22Rv1 (cell line): ENCODE data around the gene FBXO2.
"Not testable (repeated sequence)": the region's sequence is repeated elsewhere in the genome, so short reads cannot be mapped to it uniquely, and the experiment has no call there.

ENCODE experiments used
- H3K27ac ChIP-seq: fragments of 450-650 bp; 2 replicates; pipeline ENCODE4 v1.5.1; 2017
- ZFX ChIP-seq: fragments of 450-650 bp; IDR thresholded peaks from 2 replicates; pipeline ENCODE4 v1.6.1; 2017; ENCODE audit warnings: antibody characterized with exemption, borderline replicate concordance
- TF ChIP-seq, protein P1 (sequence below): fragments of 450-650 bp; IDR thresholded peaks from 2 replicates; pipeline ENCODE4 v1.5.1; 2017; ENCODE audit warnings: mild to moderate bottlenecking

Gene FBXO2

DNA sequence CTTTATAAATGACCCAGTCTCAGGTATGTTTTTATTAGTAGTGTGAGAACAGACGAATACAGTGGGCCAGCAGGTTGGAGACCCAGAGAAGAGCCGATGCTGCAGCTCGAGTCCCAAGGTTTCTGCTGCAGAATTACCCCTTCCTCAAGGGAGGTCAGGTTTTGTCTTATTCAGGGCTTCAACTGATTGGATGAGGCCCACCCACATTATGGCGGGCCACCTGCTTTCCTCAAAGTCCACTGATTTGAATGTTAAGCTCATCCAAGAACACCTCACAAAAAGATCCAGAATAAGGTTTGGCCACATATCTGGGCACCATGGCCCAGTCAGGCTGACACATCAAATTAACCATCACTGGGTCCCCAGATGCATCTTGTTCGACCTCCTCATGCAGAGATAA lies 40.9 kb downstream of the FBXO2 start:
- H3K27ac ChIP-seq, result no peak overlapping the region
- TF ChIP-seq ZFX, result no peak
- TF ChIP-seq, protein P1, sequence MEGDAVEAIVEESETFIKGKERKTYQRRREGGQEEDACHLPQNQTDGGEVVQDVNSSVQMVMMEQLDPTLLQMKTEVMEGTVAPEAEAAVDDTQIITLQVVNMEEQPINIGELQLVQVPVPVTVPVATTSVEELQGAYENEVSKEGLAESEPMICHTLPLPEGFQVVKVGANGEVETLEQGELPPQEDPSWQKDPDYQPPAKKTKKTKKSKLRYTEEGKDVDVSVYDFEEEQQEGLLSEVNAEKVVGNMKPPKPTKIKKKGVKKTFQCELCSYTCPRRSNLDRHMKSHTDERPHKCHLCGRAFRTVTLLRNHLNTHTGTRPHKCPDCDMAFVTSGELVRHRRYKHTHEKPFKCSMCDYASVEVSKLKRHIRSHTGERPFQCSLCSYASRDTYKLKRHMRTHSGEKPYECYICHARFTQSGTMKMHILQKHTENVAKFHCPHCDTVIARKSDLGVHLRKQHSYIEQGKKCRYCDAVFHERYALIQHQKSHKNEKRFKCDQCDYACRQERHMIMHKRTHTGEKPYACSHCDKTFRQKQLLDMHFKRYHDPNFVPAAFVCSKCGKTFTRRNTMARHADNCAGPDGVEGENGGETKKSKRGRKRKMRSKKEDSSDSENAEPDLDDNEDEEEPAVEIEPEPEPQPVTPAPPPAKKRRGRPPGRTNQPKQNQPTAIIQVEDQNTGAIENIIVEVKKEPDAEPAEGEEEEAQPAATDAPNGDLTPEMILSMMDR, result no peak

DNA sequence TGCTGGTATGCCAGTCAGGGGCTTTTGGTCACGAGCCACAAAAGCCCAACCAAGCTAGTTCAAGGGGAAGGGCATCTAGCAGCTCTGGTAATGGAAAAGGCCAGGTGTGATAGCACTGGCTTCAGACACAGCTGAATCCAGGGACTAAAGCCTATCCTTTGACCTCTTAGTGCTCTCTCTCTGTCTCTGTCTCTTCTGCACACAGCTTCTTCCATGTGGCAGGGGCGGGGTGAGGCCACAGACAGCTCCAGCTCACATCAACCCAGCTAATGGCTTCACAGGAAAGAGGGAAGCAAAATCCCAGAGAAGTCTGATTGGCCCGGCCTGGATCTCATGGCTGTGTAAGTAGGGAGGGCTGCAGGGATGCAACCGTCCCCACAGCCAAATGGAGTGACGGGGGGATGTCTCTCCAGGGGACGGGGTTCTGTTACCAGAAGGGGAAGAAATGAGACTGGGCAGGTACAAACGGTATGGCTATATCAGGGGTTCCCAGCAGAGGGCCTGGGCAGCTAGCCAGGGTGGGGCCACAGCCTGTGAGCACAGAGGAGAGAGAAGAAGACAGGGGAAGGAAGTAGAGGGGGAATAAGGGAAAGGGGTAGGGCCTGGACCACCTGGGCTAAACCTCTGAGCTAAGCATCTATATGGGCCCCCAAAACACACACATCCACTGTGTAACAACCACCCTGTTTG lies 42.4 kb downstream of the FBXO2 start:
- no peak for TF ChIP-seq ZFX
- TF ChIP-seq, protein P1, result no peak
- H3K27ac ChIP-seq, result no peak overlapping the region

DNA sequence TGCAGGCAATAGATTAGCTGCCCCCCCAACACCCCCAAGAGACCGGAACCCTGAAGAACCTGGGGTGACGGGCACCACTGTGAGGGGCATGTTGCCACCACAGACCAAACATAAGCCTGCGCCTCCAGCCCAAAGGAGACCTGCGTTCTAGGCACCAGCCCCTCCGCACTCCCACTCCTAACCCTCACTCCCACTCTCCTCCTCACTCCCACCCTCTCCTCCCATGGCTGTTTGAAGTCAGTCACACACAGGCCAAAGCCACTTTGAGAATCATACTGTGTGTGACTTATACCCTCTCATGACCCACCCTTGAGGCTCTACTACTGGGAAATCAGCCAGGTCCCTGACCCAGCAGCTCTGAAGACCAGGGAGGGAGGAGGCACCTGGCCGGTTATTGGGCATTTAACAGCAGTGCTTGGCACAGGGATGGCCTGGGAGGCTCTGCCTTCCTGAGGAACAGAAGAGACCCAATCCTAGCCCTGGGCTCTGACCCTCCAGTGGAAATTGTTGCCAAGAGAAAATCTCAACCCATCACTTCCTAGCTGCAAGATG lies 43.5 kb downstream of the FBXO2 start:
- TF ChIP-seq, protein P1, result no peak
- TF ChIP-seq ZFX, result no peak
- no peak overlapping the region for H3K27ac ChIP-seq

DNA sequence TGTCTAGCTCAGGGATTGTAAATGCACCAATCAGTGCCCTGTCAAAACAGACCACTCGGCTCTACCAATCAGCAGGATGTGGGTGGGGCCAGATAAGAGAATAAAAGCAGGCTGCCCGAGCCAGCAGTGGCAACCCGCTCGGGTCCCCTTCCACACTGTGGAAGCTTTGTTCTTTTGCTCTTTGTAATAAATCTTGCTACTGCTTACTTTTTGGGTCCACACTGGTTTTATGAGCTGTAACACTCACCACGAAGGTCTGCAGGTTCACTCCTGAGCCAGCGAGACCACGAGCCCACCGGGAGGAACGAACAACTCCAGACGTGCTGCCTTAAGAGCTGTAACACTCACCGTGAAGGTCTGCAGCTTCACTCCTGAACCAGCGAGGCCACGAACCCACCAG lies 44.9 kb downstream of the FBXO2 start:
- H3K27ac ChIP-seq, result not testable (repeated sequence)

DNA sequence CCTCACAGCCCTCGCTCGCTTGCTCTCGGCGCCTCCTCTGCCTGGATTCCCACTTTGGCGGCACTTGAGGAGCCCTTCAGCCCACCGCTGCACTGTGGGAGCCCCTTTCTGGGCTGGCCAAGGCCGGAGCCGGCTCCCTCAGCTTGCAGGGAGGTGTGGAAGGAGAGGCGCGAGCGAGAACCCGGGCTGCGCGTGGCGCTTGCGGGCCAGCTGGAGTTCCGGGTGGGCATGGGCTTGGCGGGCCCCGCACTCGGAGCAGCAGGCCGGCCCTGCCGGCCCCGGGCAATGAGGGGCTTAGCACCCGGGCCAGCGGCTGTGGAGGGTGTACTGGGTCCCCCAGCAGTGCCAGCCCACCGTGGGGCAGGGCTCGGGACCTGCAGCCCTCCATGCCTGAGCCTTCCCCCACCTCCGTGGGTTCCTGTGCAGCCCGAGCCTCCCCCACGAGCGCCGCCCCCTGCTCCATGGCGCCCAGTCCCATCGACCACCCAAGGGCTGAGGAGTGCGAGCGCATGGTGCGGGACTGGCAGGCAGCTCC lies 45.6 kb downstream of the FBXO2 start:
- not testable (repeated sequence) for H3K27ac ChIP-seq

DNA sequence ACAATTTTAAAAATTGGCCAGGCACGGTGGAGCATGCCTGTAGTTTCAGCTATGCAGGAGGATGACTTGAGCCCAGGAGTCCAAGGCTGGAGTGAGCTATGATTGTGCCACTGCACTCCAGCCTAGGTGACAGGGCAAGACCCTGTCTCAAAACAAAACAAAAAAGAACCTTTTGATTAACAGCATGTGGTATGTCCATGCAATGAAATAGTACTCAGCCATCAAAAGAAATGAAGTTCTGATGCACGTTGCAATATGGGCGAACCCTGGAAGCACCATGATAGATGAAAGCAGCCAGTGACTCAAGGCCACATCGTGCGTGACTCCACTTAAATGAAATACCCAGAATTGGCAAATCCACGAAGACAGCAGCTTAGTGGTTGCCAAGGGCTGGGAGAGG lies 47.5 kb downstream of the FBXO2 start:
- H3K27ac ChIP-seq, result no peak overlapping the region
- no peak for TF ChIP-seq ZFX
- TF ChIP-seq, protein P1, result no peak

DNA sequence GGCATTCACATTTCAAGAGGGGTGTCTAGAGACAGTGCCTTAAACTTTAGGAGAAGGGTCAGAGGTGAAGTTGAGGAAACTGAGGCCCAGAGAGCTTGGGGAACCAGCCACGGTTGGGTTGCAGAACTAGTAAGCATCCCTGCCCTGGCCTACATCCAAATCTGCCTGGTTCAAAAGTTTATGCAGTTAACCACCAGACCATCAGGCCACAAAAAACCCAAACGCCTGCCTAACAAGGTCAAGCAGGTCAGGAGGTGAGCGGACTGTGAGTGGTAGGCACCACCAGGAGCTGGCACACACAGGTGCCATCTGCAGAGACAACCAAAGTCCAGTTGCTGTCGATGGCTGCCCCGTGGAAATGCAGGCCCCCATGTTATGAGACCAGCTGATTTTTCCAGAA lies 51.2 kb downstream of the FBXO2 start:
- H3K27ac ChIP-seq, result no peak overlapping the region
- TF ChIP-seq, protein P1, result no peak
- TF ChIP-seq ZFX, result no peak

DNA sequence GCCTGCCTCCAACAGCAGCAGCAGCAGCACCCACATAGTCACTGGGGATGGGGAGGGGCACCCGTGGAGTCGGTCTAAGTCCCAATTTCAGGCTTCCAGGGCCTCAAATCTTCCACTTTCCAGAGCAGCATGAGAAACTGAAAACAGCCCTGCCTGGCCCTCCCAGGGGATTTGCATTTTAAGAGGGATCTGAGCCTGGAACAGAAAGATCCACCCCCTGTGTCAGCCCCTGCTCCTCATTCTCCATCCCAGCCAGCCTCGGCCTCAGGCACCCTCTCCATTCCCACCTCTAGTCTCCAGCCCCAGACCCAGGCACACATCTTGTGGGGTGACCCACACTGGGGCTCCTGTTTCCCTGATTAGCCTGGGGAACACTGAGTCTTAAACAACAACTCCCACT lies 51.8 kb downstream of the FBXO2 start:
- no peak overlapping the region for H3K27ac ChIP-seq
- TF ChIP-seq, protein P1, result no peak
- no peak for TF ChIP-seq ZFX
